GM18907 (cell line): ENCODE results near the gene SIRT5.

Experiments used
- ATAC-seq: cut with Tn5 transposase; IDR thresholded peaks from one replicate; pipeline ENCODE4 v1.9.1; 2021; ENCODE audit warnings: mild to moderate bottlenecking, moderate library complexity; ENCODE audit not compliant: unreplicated experiment

SIRT5 gene

DNA sequence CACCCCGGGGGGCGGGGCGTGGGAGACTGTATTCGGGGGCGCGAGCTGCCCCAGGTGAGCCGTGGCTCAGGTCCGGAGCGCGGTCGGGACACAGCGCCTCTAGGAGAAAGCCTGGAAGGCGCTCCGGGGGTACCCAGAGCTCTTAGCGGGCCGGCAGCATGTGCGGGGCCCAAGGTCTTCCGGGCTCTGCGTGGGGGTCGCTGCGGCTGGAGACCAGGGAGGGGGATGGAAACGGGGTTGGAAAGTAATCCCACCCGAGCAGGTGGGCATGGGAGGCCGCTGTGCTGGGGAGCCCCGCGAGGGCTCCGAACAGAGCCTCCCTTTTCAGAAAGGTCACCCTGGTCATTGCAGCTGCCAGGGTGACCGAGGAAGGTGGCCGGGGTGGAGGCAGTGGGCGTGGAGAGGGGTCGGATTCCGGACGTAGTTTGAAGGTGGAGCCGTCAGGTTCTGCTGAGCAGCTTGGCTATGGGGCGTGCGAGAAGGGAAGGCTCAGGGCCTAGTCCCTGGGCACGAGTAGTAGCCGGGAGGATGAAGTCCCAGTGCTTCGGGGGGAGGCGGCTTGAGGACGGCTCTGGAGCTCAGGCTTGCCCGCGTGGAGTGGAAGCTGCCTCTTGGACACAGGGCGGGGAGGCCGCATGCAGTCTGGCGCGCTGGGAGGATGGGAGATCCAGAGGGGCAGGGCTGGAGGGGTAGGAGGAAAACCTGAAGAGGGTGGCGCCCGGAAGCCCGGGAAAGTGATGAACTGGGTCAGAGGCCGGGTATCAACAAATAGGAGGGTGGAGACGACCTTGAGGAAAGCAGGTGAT is at the start of gene SIRT5:
SIRT5 (plus strand) TSS at position 31 of the 806 bp plus-strand sequence. CDS start 9,510 bp downstream, outside the sequence.
- peak; percentile 79 for ATAC-seq

DNA sequence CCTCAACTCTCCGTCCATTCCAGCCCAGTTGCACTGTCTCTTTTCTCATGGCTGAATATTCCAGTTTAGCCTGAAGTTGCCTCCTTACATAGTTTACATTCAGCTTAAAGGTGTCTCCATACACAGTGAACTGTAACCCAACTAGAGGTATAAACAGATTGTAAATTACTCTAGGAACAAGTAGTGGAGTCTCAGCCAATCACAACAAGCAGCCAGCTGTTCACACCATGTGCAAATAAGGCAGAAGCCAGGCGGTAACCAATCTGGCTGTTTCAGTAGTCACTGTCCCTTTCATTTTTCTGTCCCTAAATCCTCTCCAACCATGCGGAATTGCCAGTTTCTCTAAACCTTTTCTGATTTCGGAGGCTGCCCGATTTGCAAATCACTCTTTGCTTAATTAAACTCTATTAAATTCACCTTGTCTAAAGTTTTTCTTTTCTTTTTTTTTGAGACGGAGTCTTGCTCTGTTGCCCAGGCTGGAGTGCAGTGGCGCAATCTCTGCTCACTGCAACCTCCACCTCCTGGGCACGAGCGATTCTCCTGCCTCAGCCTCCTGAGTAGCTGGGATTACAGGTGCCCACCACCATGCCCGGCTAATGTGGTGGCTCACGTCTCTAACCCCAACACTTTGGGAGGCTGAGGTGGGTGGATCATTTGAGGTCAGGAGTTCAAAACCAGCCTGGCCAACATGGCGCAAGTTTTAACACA is 49.4 kb upstream of the SIRT5 start:
- no peak for ATAC-seq

GRCh38 chr6:13526357-13526726 is 48.1 kb upstream of the SIRT5 start:
- no peak for ATAC-seq

- ATAC-seq, result peak; percentile 79
These were observed 47.4 kb upstream of the SIRT5 start for GRCh38 chr6:13526727-13527670.

- no peak for ATAC-seq
These were observed 46.7 kb upstream of the SIRT5 start for GRCh38 chr6:13527671-13528056.

GRCh38 chr6:13528232-13528631 is 46.2 kb upstream of the SIRT5 start:
- no peak for ATAC-seq

DNA sequence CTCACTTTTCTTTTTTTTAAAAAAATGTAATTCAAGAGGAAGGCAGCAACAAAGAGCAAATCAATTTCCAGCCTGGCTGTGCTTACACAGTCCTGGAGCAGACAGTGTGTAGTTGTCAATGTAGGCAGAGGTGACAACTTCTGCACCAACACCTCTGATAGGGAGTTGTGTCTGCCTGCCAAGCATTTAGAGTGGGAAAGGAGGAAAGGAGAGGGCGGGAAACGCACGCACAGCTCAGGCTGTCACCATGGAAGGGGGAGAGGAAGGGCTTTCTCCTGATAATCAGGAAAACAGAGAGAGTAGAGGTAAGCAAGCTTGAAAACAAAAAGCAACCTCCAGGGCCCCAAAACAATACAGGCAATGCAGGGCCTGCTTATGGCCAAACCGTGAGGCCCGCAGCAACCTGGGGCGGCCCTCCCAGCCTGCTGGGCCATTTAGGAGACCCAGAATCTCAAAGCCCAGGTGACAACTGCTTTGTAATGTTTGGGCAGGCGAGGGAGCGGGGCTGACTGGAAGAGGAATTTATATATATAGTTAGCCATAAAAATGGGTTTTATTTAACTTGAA is 45.5 kb upstream of the SIRT5 start:
- ATAC-seq, result no peak

DNA sequence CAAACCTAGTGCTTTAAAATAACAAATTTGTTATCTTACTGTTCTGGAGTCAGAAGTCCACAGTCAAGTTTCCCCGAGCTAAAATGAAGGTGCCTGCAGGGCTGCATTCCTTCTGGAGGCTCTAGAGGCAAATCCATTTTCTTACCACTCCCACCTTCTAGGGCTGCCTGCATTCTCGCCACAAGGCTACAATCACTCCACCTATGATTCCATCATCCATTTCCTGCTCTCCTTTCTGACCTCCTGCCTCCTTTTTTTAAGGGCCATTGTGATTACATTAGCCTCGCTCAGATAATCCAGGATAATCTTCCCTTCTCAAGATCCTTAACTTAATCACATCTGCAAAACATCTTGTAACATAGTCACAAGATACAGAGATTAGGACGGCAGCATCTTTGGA is 42.4 kb upstream of the SIRT5 start:
- ATAC-seq, result no peak

- ATAC-seq, result no peak
These were observed 39.9 kb upstream of the SIRT5 start for GRCh38 chr6:13534536-13534935.

DNA sequence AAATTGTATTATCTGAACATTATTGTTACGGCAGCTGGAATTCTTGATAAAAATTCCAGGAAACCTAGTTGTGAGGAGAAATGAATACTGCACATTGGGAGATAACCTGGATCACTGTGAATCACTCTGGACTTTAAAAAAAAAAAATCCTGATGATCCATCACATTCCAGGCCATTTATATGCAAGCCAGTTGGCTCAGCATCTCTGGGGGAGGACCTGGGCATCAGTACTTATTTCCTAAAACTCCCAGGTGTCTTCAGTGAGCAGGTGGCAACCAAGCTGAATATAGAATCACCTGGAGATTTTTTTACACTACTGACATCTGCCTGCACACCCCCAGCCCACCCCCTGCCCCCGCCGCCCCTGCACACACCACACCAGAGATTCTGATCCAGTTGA is 39.1 kb upstream of the SIRT5 start:
- ATAC-seq, result no peak

DNA sequence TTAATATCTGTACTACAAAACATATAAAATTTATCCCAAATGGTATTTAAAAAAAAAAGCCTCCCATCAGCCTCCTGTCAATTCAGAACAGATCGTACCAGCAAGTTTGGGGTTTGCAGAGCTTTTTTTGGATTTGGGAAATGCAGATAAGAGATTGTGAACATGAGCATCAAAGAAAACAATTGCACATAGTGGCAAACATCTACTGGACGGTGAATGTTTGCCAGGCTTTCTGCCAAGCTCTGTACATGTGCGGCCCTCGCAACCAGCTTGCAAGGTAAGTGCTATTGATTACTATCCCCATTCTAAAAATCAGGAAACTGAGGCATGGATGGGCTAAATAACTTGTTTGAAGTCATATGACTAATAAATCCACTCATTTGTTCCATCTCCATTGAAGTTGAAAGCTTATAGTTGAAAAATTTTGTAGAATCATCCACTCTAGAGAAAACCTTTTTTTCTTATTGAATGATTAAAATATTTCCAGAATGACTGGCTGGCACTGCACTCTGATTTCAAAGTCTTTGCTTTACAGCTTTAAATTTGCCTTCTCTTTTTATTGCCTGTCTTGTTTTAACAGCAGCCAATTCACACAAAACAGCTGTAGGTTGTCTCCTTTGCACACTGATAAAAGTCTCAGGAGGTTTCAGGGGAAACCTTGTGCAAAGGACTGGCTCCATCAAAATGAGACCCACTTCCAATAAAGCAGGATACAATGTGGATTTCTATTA is 37.4 kb upstream of the SIRT5 start:
- ATAC-seq, result no peak

DNA sequence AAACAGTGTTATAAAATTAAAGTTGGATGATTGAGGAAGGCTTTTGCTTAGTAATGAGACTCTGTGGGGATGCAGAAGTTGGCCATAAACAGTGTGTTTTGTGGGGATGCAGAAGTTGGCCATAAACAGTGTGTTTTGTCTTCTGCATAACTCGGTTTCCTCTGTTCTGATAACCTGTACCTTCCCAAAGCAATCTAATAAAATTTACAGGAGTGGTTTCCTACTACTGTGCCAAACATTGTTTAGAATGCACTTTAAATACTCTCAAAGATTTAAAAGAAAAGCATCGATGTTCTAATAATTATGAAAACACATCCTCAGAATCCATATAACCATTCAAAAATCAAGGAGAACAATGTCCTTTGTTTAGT is 36.9 kb upstream of the SIRT5 start:
- ATAC-seq, result no peak

- ATAC-seq, result no peak
These were observed 36.3 kb upstream of the SIRT5 start for GRCh38 chr6:13538084-13538483.

DNA sequence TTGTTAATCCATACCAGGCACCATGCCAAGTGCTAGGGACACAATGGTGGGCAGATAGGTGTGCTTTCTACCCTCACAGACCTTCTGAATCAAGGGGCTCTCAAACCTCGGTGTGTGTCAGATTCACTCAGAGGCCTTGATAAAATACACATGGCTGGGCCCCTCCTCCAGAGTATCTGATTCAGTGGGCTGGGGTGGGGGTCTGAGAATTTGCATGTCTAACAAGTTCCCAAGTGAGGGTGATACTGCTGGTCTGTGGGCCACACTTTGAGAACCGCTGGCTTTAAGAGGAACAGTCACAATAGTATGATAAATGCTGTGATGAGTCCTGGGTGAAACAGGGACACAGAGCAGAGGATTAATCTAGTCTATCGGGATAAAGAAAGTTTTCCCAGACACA is 35.8 kb upstream of the SIRT5 start:
- no peak for ATAC-seq

GRCh38 chr6:13539572-13539971 is 34.8 kb upstream of the SIRT5 start:
- no peak for ATAC-seq

DNA sequence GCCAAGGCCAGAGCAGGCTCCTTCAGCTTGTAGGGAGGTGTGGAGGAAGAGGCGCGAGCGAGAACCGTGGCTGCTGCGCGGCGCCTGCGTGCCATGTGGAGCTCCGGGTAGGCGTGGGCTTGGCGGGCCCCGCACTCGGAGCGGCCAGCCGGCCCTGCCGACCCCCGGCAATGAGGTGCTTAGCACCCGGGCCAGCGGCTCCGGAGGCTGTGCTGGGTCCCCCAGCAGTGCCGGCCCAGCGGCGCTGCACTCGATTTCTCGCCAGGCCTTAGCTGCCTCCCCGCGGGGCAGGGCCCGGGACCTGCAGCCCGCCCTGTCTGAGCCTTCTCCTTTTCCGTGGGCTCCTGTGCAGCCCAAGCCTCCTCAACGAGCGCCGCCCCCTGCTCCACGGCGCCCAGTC is 32.9 kb upstream of the SIRT5 start:
- ATAC-seq, result no peak

DNA sequence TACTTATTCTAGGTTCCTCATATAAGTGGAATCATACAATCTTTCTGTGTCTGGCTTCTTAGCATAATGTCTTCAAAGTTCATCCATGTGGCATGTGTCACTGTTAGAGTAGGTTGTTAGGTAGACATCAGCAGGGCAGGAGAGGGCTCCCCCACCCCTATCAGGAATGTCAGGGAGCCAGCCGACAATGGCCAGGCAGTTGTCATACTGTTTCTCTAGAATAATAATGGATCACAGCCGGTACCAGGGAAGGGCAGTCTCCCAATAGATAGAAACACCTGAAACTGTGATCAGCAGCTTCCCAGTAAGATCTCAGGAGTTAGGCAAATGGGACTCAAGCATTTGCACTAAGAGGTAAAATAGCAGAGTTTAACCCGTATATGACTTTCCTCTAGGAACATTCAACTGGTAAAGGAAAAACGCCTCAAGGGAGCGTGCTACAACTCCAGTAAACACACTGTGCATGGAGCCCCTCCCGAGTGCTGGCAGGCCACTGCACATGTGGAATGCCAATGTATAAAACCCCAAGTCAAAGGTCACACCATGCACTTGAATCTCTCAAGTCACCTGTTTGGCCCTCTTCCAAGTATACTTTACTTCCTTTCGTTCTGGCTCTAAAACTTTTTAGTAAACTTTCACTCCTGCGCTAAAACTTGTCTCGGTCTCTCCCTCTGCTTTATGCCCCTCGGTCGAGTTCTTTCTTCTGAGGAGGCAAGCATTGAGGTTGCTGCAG is 29.8 kb upstream of the SIRT5 start:
- ATAC-seq, result no peak

GRCh38 chr6:13545885-13546284 is 28.5 kb upstream of the SIRT5 start:
- ATAC-seq, result no peak

- ATAC-seq, result no peak
These were observed 25.7 kb upstream of the SIRT5 start for GRCh38 chr6:13548500-13549210.
